Stomach (tissue), 4 donors: Measurements from ENCODE around the gene TGM3.

ENCODE experiments used
- EP300 ChIP-seq: sonication (generic); formaldehyde crosslinking; IDR thresholded peaks from one replicate; pipeline ENCODE4 v1.6.1; 2017; ENCODE audit warnings: antibody characterized with exemption
- TF ChIP-seq, protein P1 (sequence below), 7 experiments: fragments of 450-650 bp in 4 of 7; fragments of 200-600 bp in 3 of 7; sonication (generic) in 3 of 7; IDR thresholded peaks; one replicate each; pipeline ENCODE4 v1.5.1; 2016 to 2019; ENCODE audit warnings: antibody characterized with exemption in 7 of 7, control low read depth in 2 of 7, mild to moderate bottlenecking in 1 of 7

DNA sequence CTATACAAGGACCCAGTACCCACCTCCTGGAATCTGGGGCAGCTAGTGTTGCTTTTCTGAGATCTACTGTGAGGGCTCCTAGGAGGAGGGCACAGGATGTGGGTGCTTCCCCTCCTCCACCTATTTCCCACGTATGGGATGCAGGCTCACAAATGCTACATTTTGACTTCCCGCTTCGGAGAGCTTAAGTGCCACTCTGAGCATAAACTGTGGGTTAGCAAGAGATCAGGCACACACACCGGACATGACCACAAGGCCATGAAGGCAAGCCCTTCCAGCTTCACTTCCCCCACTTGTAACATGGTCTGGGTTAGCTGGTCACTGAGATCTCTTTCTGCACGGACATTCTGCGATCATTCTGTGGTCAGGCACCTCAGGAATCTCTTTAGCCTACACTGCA is 15.7 kb upstream of the TGM3 start:
- no peak for TF ChIP-seq EP300
- TF ChIP-seq, protein P1, sequence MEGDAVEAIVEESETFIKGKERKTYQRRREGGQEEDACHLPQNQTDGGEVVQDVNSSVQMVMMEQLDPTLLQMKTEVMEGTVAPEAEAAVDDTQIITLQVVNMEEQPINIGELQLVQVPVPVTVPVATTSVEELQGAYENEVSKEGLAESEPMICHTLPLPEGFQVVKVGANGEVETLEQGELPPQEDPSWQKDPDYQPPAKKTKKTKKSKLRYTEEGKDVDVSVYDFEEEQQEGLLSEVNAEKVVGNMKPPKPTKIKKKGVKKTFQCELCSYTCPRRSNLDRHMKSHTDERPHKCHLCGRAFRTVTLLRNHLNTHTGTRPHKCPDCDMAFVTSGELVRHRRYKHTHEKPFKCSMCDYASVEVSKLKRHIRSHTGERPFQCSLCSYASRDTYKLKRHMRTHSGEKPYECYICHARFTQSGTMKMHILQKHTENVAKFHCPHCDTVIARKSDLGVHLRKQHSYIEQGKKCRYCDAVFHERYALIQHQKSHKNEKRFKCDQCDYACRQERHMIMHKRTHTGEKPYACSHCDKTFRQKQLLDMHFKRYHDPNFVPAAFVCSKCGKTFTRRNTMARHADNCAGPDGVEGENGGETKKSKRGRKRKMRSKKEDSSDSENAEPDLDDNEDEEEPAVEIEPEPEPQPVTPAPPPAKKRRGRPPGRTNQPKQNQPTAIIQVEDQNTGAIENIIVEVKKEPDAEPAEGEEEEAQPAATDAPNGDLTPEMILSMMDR (IDR thresholded peaks at IDR 0.05): no peak
